Measurements from ENCODE around the gene AHI1. TPM values are rescaled to one million over a fixed set of nuclear protein-coding genes. Genes with fewer than 3 reads are reported as not detected.

Gene AHI1
- total and polyA plus RNA-seq, 2 of the 13 experiments (the other 11 are each of a cell fraction or from before 2014, with no cell fraction given) = 7.2 to 18.6 TPM

DNA sequence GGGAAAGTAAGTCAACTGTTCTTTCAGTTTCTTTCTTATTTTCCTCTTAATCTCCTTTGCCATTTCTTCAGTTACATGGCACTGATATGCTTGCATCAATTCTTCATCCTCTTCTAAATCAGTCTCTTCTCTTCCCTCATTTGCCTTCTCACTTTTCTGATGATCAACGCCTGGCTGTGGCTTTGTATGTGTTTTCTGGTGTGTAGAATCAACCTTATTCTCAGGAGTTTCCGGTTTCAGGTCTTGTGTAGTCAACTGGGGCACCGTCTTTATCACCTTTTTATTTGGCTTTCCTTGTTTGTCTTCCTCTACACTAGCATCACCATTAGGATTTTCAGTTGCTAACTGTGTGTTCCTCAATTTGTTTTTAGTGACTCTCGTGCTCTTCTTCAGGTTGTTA, 31.6 kb downstream of the AHI1 start:
- no peak overlapping the region for H2AFZ ChIP-seq (ENCODE audit: low read length)
- 95% methylated on average over 4 of the region's 4 CpGs for WGBS (ENCODE audit: low lambda C conversion rate)
- H3K79me2 ChIP-seq (ENCODE audit: insufficient read depth, low read length) = no peaks in the 10 kb centered on the region
- H3K9me3 ChIP-seq (ENCODE audit: low read length) = no peaks in the 10 kb centered on the region
- BruUV-seq (replicated peaks) = no TSS peak
- no peak overlapping the region for H3K4me2 ChIP-seq (ENCODE audit: low read depth, low read length)
- no peaks in the 10 kb centered on the region for H3K27me3 ChIP-seq (ENCODE audit: control insufficient read depth in 1 of 2, insufficient read depth in 2 of 2, low read length in 2 of 2)
- ChIA-PET POLR2A (no interaction called here), CTCF (ENCODE audit: low intra/inter-chr PET ratio, low total read pairs) (no interaction called here)
- H3K4me1 ChIP-seq (ENCODE audit: insufficient read depth, low read length) = no peaks in the 10 kb centered on the region
- no peak overlapping the region for H3K27ac ChIP-seq (ENCODE audit: extremely low read length, insufficient read depth, low read length)
- intact Hi-C loops (cut with micrococcal nuclease; ENCODE audit: unreplicated experiment) (no loop called here), in situ Hi-C loops (cut with HindIII; ENCODE audit: extremely low pct_ligation_motif_present, low pct_unique_long_range_greater_than_20kb) (no loop called here)
- FAIRE-seq (no peak), DNase-seq (ENCODE audit: low spot score) (no peak), ATAC-seq (no peak)
- H3K36me3 ChIP-seq (replicated peaks in 1 of 2; ENCODE audit: control insufficient read depth in 1 of 2, insufficient read depth in 2 of 2, low read length in 2 of 2) = peaks cover 1 to 13% of the 10 kb centered on the region in 2 experiments; a peak in 3 of 5 replicates
- H3K4me3 ChIP-seq (replicated peaks in 1 of 3; ENCODE audit: insufficient read depth in 1 of 3, low read depth in 2 of 3, low read length in 3 of 3) = no peak overlapping the region
- TF ChIP-seq ZNF296 (CRISPR knock-in tag; conservative IDR thresholded peaks at IDR 0.05) = no peak
- no peak for TF ChIP-seq MAFG (CRISPR knock-in tag; IDR thresholded peaks at IDR 0.05)
- no peak for TF ChIP-seq KDM2A (CRISPR knock-in tag; IDR thresholded peaks at IDR 0.05; ENCODE audit: borderline replicate concordance, low read depth)
- no peak for TF ChIP-seq KDM5A (IDR thresholded peaks at IDR 0.05; ENCODE audit: borderline replicate concordance, low read length)
- TF ChIP-seq ZNF530 (CRISPR knock-in tag; IDR thresholded peaks at IDR 0.05; ENCODE audit: low read depth) = no peak
- TF ChIP-seq, protein P1, sequence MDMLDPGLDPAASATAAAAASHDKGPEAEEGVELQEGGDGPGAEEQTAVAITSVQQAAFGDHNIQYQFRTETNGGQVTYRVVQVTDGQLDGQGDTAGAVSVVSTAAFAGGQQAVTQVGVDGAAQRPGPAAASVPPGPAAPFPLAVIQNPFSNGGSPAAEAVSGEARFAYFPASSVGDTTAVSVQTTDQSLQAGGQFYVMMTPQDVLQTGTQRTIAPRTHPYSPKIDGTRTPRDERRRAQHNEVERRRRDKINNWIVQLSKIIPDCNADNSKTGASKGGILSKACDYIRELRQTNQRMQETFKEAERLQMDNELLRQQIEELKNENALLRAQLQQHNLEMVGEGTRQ (IDR thresholded peaks at IDR 0.05; ENCODE audit: low read depth, low read length) = no peak
- TF ChIP-seq, protein P1 (CRISPR knock-in tag; IDR thresholded peaks at IDR 0.05; ENCODE audit: borderline replicate concordance) = no peak
- TF ChIP-seq, protein P2, sequence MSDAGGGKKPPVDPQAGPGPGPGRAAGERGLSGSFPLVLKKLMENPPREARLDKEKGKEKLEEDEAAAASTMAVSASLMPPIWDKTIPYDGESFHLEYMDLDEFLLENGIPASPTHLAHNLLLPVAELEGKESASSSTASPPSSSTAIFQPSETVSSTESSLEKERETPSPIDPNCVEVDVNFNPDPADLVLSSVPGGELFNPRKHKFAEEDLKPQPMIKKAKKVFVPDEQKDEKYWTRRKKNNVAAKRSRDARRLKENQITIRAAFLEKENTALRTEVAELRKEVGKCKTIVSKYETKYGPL (CRISPR knock-in tag; IDR thresholded peaks at IDR 0.05) = no peak
- TF ChIP-seq, protein P3, sequence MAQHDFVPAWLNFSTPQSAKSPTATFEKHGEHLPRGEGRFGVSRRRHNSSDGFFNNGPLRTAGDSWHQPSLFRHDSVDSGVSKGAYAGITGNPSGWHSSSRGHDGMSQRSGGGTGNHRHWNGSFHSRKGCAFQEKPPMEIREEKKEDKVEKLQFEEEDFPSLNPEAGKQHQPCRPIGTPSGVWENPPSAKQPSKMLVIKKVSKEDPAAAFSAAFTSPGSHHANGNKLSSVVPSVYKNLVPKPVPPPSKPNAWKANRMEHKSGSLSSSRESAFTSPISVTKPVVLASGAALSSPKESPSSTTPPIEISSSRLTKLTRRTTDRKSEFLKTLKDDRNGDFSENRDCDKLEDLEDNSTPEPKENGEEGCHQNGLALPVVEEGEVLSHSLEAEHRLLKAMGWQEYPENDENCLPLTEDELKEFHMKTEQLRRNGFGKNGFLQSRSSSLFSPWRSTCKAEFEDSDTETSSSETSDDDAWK (CRISPR knock-in tag; IDR thresholded peaks at IDR 0.05) = no peak
- TF ChIP-seq, protein P4, sequence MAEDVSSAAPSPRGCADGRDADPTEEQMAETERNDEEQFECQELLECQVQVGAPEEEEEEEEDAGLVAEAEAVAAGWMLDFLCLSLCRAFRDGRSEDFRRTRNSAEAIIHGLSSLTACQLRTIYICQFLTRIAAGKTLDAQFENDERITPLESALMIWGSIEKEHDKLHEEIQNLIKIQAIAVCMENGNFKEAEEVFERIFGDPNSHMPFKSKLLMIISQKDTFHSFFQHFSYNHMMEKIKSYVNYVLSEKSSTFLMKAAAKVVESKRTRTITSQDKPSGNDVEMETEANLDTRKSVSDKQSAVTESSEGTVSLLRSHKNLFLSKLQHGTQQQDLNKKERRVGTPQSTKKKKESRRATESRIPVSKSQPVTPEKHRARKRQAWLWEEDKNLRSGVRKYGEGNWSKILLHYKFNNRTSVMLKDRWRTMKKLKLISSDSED (CRISPR knock-in tag; IDR thresholded peaks at IDR 0.05) = no peak
- TF ChIP-seq HMG20B (CRISPR knock-in tag; conservative IDR thresholded peaks at IDR 0.05) = no peak
- no peak for TF ChIP-seq ZFP36 (IDR thresholded peaks at IDR 0.05; ENCODE audit: borderline replicate concordance, low read depth, low read length, partially characterized antibody)
- H3K9ac ChIP-seq (ENCODE audit: insufficient read depth, low read depth, low read length) = no peak overlapping the region
- no peaks in the 10 kb centered on the region for H4K20me1 ChIP-seq (ENCODE audit: insufficient read depth, low read length)
